Right ventricle myocardium superior (tissue), 1 donor: ENCODE results near the gene GPR85. TPM values are rescaled to one million over a fixed set of nuclear protein-coding genes. Genes with fewer than 3 reads are reported as not detected.
A peak's percentile ranks its signal among the peaks of the same experiment; 100 is the strongest.
"Not testable (repeated sequence)": the region's sequence is repeated elsewhere in the genome, so short reads cannot be mapped to it uniquely, and the experiment has no call there.

Experiments used
- ATAC-seq: fragments of 200-7000 bp; cut with Tn5 transposase; one replicate; pipeline ENCODE4 v1.9.1; 2020; ENCODE audit warnings: mild to moderate bottlenecking; ENCODE audit not compliant: poor library complexity
- DNase-seq: peaks from one replicate; pipeline ENCODE4 v3.0.0-alpha.2; 2020
- intact Hi-C: fragments of 100-400 bp; cut with DNase I; formaldehyde crosslinking; loops from one replicate; pipeline ENCODE4 v1.11.2; 2022
- long read RNA-seq: library from polyadenylated mRNA; unstranded; transcript quantifications from one replicate; pipeline ENCODE4 v2.0.0, GENCODE V29; 2021
- total RNA-seq: library from RNA; stranded (reverse); fragmentation: NEBNext Ultra II Directional; extraction: Animal tissue kit (Norgen Biotek cat#: 25700); gene quantifications from one replicate; pipeline ENCODE4 v1.2.1, GENCODE V29; 2021
- donor health status: DM: no; HTN: yes; CAD: no; lungs with severe emphysema.

Gene GPR85
- total RNA-seq = 0.59 TPM
- long read RNA-seq = 0 reads

DNA sequence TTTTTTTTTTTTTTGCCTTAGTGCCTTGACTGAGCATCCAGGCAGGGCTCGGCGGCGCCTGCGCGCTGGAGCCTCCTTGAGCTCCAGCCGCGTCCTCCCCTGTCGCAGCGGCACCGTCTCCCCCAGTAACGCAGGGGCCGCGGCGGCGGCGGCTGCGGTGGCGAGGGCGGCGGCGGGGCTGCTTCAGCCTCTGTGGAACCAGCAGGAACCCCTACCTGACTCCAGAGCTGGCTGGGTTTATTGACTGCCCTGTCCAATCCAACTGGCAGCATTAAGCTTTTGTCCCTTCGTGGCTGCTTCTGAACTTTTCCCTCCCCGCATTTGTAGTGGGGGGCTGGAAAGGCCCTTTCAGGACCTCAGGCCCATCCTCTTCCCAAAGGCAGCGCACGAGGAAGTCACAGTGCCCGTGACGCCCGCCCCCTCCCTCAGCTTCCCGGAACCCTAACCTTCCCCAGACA lies at the start of gene GPR85:
Gene GPR85 (minus strand): TSS at position 397 of the 458 bp plus-strand sequence. CDS start 2,106 bp downstream, outside the sequence.
- peak; percentile 96 for ATAC-seq
- intact Hi-C loops = no loop called here
- DNase-seq = peak; percentile 69

DNA sequence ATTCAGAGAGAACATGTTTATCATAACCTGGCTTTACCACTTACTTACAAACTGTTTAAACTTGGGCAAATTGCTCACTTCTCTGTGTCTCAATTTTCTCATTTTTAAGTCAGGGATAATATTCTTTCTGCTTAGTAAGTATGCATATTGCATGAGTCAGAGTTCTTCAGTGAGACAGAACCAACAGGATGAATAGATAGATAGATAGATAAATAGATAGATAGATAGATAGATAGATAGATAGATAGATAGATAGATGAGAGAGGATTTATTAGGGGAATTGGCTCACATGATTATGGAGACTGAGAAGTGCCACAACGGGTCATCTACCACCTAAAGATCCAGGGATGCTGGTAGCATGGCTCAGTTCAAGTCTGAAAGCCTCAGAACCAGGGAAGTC lies 47.4 kb upstream of the GPR85 start:
- no peak for DNase-seq
- intact Hi-C loops = no loop called here
- ATAC-seq = no peak

- intact Hi-C loops = no loop called here
- no peak for DNase-seq
- no peak for ATAC-seq
Measured at GRCh38 chr7:113131367-113131766, 44.7 kb upstream of the GPR85 start.

DNA sequence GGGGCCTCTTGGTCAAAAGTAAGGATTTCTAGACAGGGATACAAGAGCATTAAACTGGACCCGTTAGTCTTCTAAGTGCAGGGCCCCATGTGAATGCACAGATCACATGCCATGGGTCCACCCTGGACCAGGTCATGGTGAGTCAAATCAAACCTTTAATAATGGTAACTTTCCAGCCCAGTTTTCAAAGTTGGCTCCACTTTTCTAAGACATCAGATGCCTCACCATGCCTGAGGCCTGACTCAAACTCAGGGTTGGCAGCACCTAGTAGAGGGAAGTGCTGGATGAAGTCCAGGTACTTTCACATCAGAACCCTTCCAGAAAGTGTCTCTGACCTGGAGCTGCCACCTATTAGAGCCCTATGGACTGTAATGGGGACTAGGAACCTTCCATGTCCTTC lies 41.4 kb upstream of the GPR85 start:
- DNase-seq (no peak), ATAC-seq (no peak)
- intact Hi-C loops = no loop called here

- DNase-seq = no peak
- intact Hi-C loops = no loop called here
- ATAC-seq = no peak
Measured at GRCh38 chr7:113125728-113126127, 39.1 kb upstream of the GPR85 start.

DNA sequence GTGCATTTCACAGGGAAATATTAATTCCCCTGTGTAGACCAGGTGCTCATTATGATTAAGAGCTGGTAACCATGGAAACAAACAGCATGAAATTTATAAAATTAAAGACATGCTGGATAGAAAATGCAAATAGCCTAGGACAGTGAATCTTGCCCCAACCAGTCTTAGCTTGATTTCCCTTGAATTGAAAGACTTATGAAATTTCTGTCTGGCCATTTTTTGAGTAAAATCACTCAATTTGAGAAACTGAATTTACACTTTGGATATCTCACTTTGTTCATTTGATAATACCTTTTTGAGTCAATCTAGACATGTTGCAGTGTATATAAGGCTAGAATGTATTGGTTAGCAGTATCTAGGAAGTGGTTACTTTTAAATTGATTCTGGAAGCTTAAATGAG lies 36.1 kb upstream of the GPR85 start:
- intact Hi-C loops = no loop called here
- DNase-seq (no peak), ATAC-seq (no peak)

DNA sequence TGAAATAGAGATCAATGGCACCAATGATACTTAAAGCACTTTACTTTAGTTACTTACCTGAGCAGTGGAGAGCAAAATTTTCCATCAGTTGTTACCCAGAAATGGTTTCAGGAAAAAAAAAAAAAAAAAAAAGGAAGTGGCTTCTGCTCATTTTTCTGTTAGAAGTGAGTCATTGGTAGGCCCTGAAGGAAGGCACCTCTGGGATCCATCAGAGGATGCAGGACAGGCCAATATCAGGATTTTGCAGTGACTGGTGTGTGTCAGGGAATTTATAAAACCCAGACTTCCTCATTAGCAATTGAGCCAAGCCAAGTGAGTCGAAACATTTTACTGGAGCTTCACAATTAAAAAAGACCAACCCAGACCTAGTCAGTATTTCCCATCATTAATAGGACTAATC lies 34.0 kb upstream of the GPR85 start:
- intact Hi-C loops = no loop called here
- DNase-seq (no peak), ATAC-seq (no peak)

- DNase-seq = no peak
- intact Hi-C loops = loop anchor here (10.0 kb wide), 1 partner anchor 185 kb away; a partner anchor contains a TSS
- ATAC-seq = no peak
Measured at GRCh38 chr7:113119429-113119828, 32.8 kb upstream of the GPR85 start.

DNA sequence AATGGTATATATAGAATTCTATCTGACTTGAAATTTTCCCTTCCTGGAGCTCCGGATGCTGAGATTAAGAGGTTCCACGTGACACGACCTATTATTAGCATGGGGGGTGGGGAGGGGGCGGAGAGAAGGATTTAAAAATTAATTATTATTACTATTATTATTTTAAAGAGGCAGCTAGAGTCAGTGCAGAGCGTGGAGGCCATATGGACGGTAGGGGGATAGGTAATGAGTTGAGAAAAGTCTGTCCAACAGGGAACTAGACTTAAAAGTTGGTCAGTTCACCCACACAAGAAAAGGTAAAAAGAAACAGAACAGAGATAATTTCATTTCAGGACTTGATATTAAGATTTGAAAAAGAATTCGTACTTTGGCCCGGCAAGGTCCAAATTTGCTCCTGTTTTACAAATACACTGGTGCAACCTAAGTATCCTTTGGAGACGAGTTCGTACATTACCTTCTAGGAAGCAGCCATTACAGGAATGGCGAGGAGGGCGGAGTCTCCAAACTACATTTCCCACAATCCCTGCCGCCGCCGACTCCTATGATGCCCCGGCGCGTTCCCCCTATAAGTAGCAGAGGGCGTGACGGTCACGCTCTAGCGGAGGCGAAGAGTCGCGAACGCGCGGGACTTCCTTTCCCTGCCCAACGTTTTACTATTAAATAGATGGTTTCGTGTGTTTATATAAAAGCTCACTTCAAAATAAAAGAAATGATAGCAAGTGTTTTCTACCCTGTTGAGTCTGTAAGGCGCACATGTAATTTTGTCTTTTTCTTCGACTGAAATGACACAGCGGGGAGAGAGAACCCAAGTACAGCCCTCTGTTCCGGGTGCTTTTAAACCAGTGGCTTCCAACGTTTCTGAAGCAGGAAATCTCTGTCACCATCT lies 31.7 kb upstream of the GPR85 start, which contains the start of gene SMIM30:
Gene SMIM30 (minus strand): TSS at position 481 of the 886 bp plus-strand sequence. CDS start 976 bp downstream, outside the sequence.
- intact Hi-C loops = loop anchor here (10.0 kb wide), 1 partner anchor 184 kb away; a partner anchor contains a TSS
- ATAC-seq = peak; percentile 100

DNA sequence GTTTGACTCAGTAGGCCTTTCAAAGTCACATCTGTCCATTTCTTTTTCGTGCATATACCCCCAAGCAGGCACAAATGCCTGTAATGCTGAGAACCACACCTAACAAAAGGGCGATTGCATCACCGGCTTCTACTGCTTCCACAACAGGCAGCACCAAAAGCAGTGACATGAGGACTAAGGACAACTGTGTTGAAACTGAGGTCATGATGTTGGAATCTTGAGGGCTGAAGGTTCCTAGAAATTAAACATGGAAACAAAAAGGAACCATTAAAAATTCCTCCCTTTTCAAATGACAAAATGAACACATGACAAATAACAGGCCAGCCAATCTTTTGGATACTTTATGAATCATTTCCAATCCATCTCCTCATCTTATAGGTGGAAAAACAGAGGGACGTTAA lies 30.7 kb upstream of the GPR85 start:
- not testable (repeated sequence) for DNase-seq
- peak; percentile 45 for ATAC-seq
- intact Hi-C loops = loop anchor here (10.0 kb wide), 1 partner anchor 183 kb away; a partner anchor contains a TSS

More for the DNA sequence above, 31.7 kb upstream of the GPR85 start, which contains the start of gene SMIM30:
- peak; percentile 95 for DNase-seq

- intact Hi-C loops = loop anchor here (10.0 kb wide), 1 partner anchor 179 kb away; a partner anchor contains a TSS
- DNase-seq = no peak
- ATAC-seq = no peak
Measured at GRCh38 chr7:113113912-113114311, 27.3 kb upstream of the GPR85 start.

GRCh38 chr7:113109718-113110117 lies 23.1 kb upstream of the GPR85 start:
- no peak for ATAC-seq
- intact Hi-C loops = loop anchor here (10.0 kb wide), 1 partner anchor 175 kb away; a partner anchor contains a TSS
- no peak for DNase-seq

DNA sequence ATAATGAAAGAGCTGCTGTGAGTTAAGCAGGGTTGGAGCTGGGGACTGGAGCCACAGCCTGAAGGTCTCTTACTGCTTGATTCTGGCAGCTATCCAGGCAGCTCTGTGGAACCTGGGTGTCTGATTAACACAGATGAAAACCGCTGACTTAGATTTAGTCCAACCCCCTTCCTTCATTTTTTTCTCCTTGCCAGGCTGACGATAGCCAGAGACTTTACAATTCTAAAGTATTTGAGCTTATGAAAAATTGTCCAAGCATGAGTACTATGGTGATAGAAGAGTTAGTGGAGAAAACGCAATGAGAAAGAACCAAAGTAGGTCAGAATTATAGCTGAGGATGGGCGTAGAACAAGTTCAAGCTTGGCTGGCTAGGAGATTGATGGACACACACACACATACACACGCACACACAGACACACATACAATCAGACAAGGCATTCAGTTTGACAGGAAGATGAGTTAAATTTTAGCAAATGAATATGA lies 13.5 kb upstream of the GPR85 start:
- DNase-seq = peak; percentile 44
- ATAC-seq = peak; percentile 89
- intact Hi-C loops = no loop called here

DNA sequence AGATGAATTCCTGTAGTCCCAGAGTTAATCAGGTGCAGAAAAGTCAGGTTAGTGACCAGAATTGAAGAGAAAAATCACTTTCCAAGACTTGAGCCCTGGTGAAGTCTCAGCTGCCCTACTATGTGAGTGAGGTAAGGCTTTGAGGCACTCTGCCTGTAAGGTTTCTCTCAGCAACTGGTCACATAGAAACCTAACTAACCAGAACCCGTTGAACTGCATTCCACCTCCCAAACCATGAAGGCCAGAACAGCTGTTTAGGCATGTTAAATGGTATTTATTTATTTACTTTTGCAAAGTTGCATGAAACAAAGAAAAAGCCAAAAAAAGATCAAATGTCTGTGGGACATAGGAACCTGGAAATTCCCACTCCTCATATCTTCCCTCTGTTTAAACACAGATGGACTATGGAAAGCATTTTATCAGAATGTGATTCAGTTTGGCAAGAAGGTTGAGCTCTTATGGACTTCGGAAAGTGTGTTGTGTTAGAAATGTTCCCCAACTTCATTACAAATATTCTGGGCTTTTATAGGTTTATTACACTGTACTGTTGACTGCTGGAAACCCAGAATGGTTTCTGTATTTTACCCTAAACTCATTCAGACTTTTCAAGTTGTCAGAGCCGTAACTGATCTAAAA lies 12.8 kb upstream of the GPR85 start:
- ATAC-seq = peak; percentile 27
- DNase-seq = no peak
- intact Hi-C loops = no loop called here

GRCh38 chr7:113094517-113095249 lies 8.1 kb upstream of the GPR85 start:
- DNase-seq (no peak), ATAC-seq (no peak)
- intact Hi-C loops = no loop called here

DNA sequence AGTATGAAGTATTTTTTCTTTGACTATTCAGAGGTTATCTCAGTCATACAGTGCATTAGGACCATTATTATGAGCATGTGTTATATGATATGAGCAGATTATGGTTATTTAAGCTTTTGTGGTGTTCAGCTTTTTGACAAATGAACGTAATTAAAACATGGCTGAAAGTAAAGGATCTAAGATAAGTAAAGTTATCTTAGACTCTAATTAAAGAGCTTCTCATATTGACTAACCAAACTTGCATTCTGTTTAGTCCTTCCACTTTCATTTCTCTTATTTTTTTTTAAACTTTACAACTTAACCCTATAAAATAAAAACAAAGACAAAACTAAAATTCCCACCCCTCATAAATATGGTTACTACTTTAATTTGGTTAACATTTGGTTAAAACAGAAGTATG lies 6.9 kb upstream of the GPR85 start:
- no peak for ATAC-seq
- intact Hi-C loops = no loop called here

DNA sequence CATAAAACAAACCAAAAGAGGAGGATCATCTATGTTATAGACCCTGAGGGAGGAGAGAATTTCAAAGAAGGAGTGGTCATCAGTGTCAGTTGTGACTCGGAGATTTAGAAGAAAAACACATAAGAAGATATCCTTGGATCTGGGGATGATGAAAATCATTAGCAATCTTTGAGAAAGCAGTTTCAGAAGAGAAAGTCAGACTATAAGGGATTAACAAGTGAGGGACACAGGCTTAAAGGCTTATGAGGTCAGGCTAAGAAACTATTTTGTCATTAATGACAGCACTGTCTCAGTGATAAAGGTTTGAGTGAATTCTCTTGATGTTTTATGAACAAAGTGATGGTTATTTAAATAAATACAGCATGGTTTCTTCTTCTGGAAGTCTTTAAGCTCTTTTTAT lies 6.1 kb upstream of the GPR85 start:
- ATAC-seq (no peak), DNase-seq (no peak)
- intact Hi-C loops = no loop called here

More for the DNA sequence above, 6.9 kb upstream of the GPR85 start:
- no peak for DNase-seq

GRCh38 chr7:113087071-113087998 lies 708 bp upstream of the GPR85 start:
- intact Hi-C loops = no loop called here
- ATAC-seq (peak; percentile 69), DNase-seq (no peak)
